Measurements from ENCODE around the gene SASH1. TPM values are rescaled to one million over a fixed set of nuclear protein-coding genes. Genes with fewer than 3 reads are reported as not detected.

Gene SASH1
- total and polyA plus RNA-seq, 9 of the 15 experiments (the other 6 are each of a cell fraction or from before 2014, with no cell fraction given), result 0.35 to 3.5 (median 1.6) TPM

DNA sequence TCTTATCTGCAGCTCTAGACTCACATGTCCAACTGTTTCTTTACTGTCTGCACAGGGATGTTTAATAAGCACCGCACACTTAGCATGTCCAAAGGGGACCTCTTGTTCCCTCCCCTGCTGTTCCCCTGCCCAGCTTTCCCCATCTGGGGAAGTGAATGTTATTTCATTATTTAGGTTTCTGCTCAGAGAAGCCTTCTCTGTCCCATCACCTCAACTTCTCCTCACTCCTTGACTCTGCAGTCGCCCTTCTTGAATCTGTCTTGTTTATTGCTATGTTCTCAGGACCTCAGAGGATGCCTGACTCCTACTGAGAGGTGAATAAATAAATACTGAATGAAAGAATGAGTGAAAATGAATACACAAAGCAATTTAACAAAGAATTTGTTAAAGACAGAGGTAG lies 121.0 kb downstream of the SASH1 start:
- ChIA-PET CTCF (ENCODE audit: low intra/inter-chr PET ratio) (interaction anchor here (1.6 to 2.5 kb wide), 3 partner anchors 319 to 1072 kb away, joined by 5 to 12 read pairs (median 8); no protein-coding TSS in a partner anchor), POLR2A (interaction anchor here (0.6 kb wide), 1 partner anchor 1025 kb away, joined by 3 read pairs; no protein-coding TSS in a partner anchor)
- H3K4me2 ChIP-seq (ENCODE audit: insufficient read depth, low read length), result no peak overlapping the region
- no peak for TF ChIP-seq HEY1 (CRISPR knock-in tag; IDR thresholded peaks at IDR 0.05; ENCODE audit: borderline replicate concordance)
- TF ChIP-seq, protein P1, sequence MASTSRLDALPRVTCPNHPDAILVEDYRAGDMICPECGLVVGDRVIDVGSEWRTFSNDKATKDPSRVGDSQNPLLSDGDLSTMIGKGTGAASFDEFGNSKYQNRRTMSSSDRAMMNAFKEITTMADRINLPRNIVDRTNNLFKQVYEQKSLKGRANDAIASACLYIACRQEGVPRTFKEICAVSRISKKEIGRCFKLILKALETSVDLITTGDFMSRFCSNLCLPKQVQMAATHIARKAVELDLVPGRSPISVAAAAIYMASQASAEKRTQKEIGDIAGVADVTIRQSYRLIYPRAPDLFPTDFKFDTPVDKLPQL (IDR thresholded peaks at IDR 0.05; ENCODE audit: extremely low read depth, insufficient read length), result no peak
- TF ChIP-seq, protein P2, sequence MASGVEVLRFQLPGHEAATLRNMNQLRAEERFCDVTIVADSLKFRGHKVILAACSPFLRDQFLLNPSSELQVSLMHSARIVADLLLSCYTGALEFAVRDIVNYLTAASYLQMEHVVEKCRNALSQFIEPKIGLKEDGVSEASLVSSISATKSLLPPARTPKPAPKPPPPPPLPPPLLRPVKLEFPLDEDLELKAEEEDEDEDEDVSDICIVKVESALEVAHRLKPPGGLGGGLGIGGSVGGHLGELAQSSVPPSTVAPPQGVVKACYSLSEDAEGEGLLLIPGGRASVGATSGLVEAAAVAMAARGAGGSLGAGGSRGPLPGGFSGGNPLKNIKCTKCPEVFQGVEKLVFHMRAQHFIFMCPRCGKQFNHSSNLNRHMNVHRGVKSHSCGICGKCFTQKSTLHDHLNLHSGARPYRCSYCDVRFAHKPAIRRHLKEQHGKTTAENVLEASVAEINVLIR (CRISPR knock-in tag; IDR thresholded peaks at IDR 0.05), result no peak
- TF ChIP-seq SP1 (CRISPR knock-in tag; IDR thresholded peaks at IDR 0.05), result no peak
- no peak for TF ChIP-seq ZNF184 (CRISPR knock-in tag; IDR thresholded peaks at IDR 0.05)
- no peak for TF ChIP-seq ZFP30 (CRISPR knock-in tag; IDR thresholded peaks at IDR 0.05; ENCODE audit: borderline replicate concordance)
- no peak for TF ChIP-seq BMI1 (IDR thresholded peaks at IDR 0.05; ENCODE audit: low read length)
- no peak for TF ChIP-seq ZNF324 (CRISPR knock-in tag; IDR thresholded peaks at IDR 0.05)
- TF ChIP-seq, protein P3, sequence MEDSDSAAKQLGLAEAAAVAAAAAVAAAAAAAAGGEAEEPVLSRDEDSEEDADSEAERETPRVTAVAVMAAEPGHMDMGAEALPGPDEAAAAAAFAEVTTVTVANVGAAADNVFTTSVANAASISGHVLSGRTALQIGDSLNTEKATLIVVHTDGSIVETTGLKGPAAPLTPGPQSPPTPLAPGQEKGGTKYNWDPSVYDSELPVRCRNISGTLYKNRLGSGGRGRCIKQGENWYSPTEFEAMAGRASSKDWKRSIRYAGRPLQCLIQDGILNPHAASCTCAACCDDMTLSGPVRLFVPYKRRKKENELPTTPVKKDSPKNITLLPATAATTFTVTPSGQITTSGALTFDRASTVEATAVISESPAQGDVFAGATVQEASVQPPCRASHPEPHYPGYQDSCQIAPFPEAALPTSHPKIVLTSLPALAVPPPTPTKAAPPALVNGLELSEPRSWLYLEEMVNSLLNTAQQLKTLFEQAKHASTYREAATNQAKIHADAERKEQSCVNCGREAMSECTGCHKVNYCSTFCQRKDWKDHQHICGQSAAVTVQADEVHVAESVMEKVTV (CRISPR knock-in tag; IDR thresholded peaks at IDR 0.05), result no peak
- TF ChIP-seq CHD4 (IDR thresholded peaks at IDR 0.05; ENCODE audit: insufficient read depth, insufficient replicate concordance, low read depth, low read length, poor library complexity, severe bottlenecking), result no peak
- no peak overlapping the region for H2AFZ ChIP-seq (ENCODE audit: low read depth, low read length)
- H3K27ac ChIP-seq (ENCODE audit: extremely low read depth, low read depth, low read length), result no peak overlapping the region
- H3K9ac ChIP-seq (ENCODE audit: insufficient read depth in 1 of 2, low read depth in 2 of 2, low read length in 2 of 2), result no peak overlapping the region
- H3K79me2 ChIP-seq (ENCODE audit: control insufficient read depth, insufficient read depth, low read length), result no peaks in the 10 kb centered on the region
- H3K9me1 ChIP-seq (ENCODE audit: control insufficient read depth, insufficient read depth, low read length), result no peaks in the 10 kb centered on the region
- H3K4me1 ChIP-seq (replicated peaks in 1 of 2; ENCODE audit: control insufficient read depth in 2 of 2, insufficient read depth in 2 of 2, low read length in 2 of 2), result no peaks in the 10 kb centered on the region
- H3K27me3 ChIP-seq (ENCODE audit: control insufficient read depth in 2 of 2, insufficient read depth in 2 of 2, low read length in 2 of 2), result peaks cover 5 to 13% of the 10 kb centered on the region in 2 experiments; a peak in 3 of 5 replicates
- in situ Hi-C loops (cut with MboI), result no loop called here
- no peaks in the 10 kb centered on the region for H3K9me3 ChIP-seq (replicated peaks; ENCODE audit: control insufficient read depth, insufficient read depth, low read depth, low read length)
- no TSS peak for BruUV-seq (replicated peaks)
- no peak for FAIRE-seq
- no peak overlapping the region for H3K4me3 ChIP-seq
- no peaks in the 10 kb centered on the region for H4K20me1 ChIP-seq (replicated peaks; ENCODE audit: control insufficient read depth, insufficient read depth, low read length)
- 0% methylated on average over 2 of the region's 2 CpGs for WGBS (ENCODE audit: insufficient coverage, low coverage, missing lambda C conversion rate)
- ATAC-seq, result no peak
- intact Hi-C loops (cut with micrococcal nuclease), result loop anchor here (1.0 to 10.0 kb wide), 3 partner anchors 286 to 957 kb away; no protein-coding TSS in a partner anchor
- no peaks in the 10 kb centered on the region for H3K36me3 ChIP-seq (ENCODE audit: control insufficient read depth, insufficient read depth, low read length)
- no peak for DNase-seq (ENCODE audit: extremely low read depth in 1 of 4, low spot score in 3 of 4)
